OCI-LY7 (cell line): ENCODE data around the gene HDGFL1. TPM values are rescaled to one million over a fixed set of nuclear protein-coding genes. Genes with fewer than 3 reads are reported as not detected.

Experiments used
- BruUV-seq: library from RNA; stranded (reverse); fragments of 400-500 nt; replicated peaks from 2 replicates; lab custom pipeline; 2021; lab: Mats Ljungman, UMichigan
- CTCF ChIA-PET: fragments of 300-600 bp; sonication (Branson Sonifier 250); formaldehyde crosslinking; loops from one replicate; lab custom pipeline; 2022; ENCODE audit warnings: antibody characterized with exemption; ENCODE audit not compliant: unreplicated experiment; lab: Charles Lee
- POLR2A ChIA-PET: fragments of 300-600 bp; sonication (Branson Sonifier 250); formaldehyde crosslinking; loops from one replicate; lab custom pipeline; 2022; ENCODE audit warnings: antibody characterized with exemption; lab: Charles Lee
- DNase-seq: peaks from one replicate; pipeline ENCODE4 v3.0.0-alpha.2; 2015; ENCODE audit warnings: low spot score
- H2AFZ ChIP-seq: fragments of 200-600 bp; sonication (generic), shearing (Covaris generic); 2 replicates; pipeline ENCODE4 v1.6.1; 2014; ENCODE audit warnings: mild to moderate bottlenecking, antibody characterized with exemption, low read length, moderate library complexity
- H3K27ac ChIP-seq: fragments of 200-600 bp; sonication (generic); 2 replicates; pipeline ENCODE4 v1.5.1; 2014; ENCODE audit warnings: mixed run types, low read depth, mild to moderate bottlenecking, moderate library complexity, low read length, inconsistent platforms; ENCODE audit not compliant: poor library complexity, severe bottlenecking
- H3K36me3 ChIP-seq: fragments of 200-600 bp; sonication (generic); 2 replicates; pipeline ENCODE4 v1.6.1; 2014; ENCODE audit warnings: mild to moderate bottlenecking, antibody characterized with exemption, low read length, moderate library complexity, mixed read lengths; ENCODE audit not compliant: insufficient read depth
- H3K4me1 ChIP-seq: fragments of 200-600 bp; sonication (generic); 2 replicates; pipeline ENCODE4 v1.5.1; 2014; ENCODE audit warnings: mild to moderate bottlenecking, low read length; ENCODE audit not compliant: insufficient read depth, poor library complexity, severe bottlenecking
- H3K4me2 ChIP-seq: fragments of 200-600 bp; sonication (generic); 2 replicates; pipeline ENCODE4 v1.6.1; 2014; ENCODE audit warnings: mild to moderate bottlenecking, low read length
- H3K4me3 ChIP-seq: fragments of 200-600 bp; sonication (generic); 2 replicates; pipeline ENCODE4 v1.5.1; 2014; ENCODE audit warnings: mild to moderate bottlenecking, low read depth, low read length; ENCODE audit not compliant: poor library complexity, severe bottlenecking
- H3K79me2 ChIP-seq: fragments of 200-600 bp; sonication (generic); 2 replicates; pipeline ENCODE4 v1.6.1; 2016; ENCODE audit warnings: low read depth, mild to moderate bottlenecking, low read length, moderate library complexity, mixed read lengths; ENCODE audit not compliant: insufficient read depth
- H3K9me2 ChIP-seq: fragments of 200-600 bp; sonication (generic); 2 replicates; pipeline ENCODE4 v1.6.1; 2016; ENCODE audit warnings: mild to moderate bottlenecking, low read length, mixed read lengths; ENCODE audit not compliant: insufficient read depth
- H3K9me3 ChIP-seq: fragments of 200-600 bp; sonication (generic); 2 replicates; pipeline ENCODE4 v1.6.1; 2014; ENCODE audit warnings: mild to moderate bottlenecking, mixed run types, low read length, mixed read lengths
- H4K20me1 ChIP-seq: fragments of 200-600 bp; sonication (generic); 2 replicates; pipeline ENCODE4 v1.6.1; 2014; ENCODE audit warnings: mild to moderate bottlenecking, antibody characterized with exemption, low read length, moderate library complexity, mixed read lengths; ENCODE audit not compliant: insufficient read depth
- EZH2phosphoT487 ChIP-seq: fragments of 200-600 bp; sonication (generic); IDR thresholded peaks from 2 replicates; pipeline ENCODE4 v1.6.1; 2018; ENCODE audit warnings: low read depth, borderline replicate concordance, mild to moderate bottlenecking, mixed run types, antibody characterized with exemption, low read length, moderate library complexity, mixed read lengths
- intact Hi-C: fragments of 100-400 bp; cut with micrococcal nuclease; formaldehyde crosslinking; loops from one replicate; pipeline ENCODE4 v1.10.0; 2022; ENCODE audit not compliant: unreplicated experiment
- total RNA-seq, 2 experiments: library from RNA; depleted of rRNA in 1 of 2; stranded (reverse); fragments of >200 nt in 1 of 2; shearing (Covaris generic) in 1 of 2; gene quantifications; 2 replicates each; pipeline ENCODE4 v1.2.3, GENCODE V29; 2014 to 2022
- TF ChIP-seq, protein P1 (sequence below): fragments of 200-600 bp; sonication (generic); conservative IDR thresholded peaks from 2 replicates; pipeline ENCODE4 v1.5.1; 2014; ENCODE audit warnings: mild to moderate bottlenecking, antibody characterized with exemption, low read length, moderate library complexity, mixed read lengths

The HDGFL1 gene
- total RNA-seq, 2 experiments from 2014 or later, result not detected

DNA sequence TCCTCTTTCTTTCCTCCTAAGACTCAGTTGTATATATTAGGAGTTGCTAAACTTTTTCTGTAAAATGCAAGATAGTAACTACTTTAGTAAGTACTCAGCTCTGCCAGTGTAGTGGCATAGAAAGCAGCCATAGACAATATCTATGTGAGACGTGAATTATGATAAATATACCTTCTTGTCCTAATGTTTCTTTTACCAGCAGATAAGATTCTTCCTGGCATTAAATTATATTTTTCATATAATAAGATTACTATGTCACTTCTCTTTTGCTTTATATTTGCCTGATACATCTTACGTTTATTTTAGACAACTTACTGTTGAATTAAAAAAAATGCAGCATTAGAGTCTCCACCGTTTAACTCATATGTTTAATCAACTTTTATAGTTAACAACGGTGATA lies 51.7 kb downstream of the HDGFL1 start:
- H3K36me3 ChIP-seq, result no peaks in the 10 kb centered on the region
- no peaks in the 10 kb centered on the region for H3K79me2 ChIP-seq
- no peaks in the 10 kb centered on the region for H3K9me2 ChIP-seq
- H4K20me1 ChIP-seq, result no peaks in the 10 kb centered on the region
- peaks cover 3% of the 10 kb centered on the region; the same call in 1 of the 2 replicates for H3K9me3 ChIP-seq
- H2AFZ ChIP-seq, result no peak overlapping the region
- no peak for DNase-seq
- no peaks in the 10 kb centered on the region for H3K4me1 ChIP-seq
- CTCF ChIA-PET, result no interaction called here
- no peak for TF ChIP-seq EZH2phosphoT487
- TF ChIP-seq, protein P1, sequence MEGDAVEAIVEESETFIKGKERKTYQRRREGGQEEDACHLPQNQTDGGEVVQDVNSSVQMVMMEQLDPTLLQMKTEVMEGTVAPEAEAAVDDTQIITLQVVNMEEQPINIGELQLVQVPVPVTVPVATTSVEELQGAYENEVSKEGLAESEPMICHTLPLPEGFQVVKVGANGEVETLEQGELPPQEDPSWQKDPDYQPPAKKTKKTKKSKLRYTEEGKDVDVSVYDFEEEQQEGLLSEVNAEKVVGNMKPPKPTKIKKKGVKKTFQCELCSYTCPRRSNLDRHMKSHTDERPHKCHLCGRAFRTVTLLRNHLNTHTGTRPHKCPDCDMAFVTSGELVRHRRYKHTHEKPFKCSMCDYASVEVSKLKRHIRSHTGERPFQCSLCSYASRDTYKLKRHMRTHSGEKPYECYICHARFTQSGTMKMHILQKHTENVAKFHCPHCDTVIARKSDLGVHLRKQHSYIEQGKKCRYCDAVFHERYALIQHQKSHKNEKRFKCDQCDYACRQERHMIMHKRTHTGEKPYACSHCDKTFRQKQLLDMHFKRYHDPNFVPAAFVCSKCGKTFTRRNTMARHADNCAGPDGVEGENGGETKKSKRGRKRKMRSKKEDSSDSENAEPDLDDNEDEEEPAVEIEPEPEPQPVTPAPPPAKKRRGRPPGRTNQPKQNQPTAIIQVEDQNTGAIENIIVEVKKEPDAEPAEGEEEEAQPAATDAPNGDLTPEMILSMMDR, result no peak
- H3K27ac ChIP-seq, result no peak overlapping the region
- no TSS peak for BruUV-seq
- POLR2A ChIA-PET, result no interaction called here
- H3K4me2 ChIP-seq, result no peak overlapping the region
- no peak overlapping the region for H3K4me3 ChIP-seq
- intact Hi-C loops, result no loop called here
